Measurements from ENCODE around the gene HOMER3.
A peak's percentile ranks its signal among the peaks of the same experiment; 100 is the strongest.
"Not testable (repeated sequence)": the region's sequence is repeated elsewhere in the genome, so short reads cannot be mapped to it uniquely, and the experiment has no call there.

HOMER3 gene

DNA sequence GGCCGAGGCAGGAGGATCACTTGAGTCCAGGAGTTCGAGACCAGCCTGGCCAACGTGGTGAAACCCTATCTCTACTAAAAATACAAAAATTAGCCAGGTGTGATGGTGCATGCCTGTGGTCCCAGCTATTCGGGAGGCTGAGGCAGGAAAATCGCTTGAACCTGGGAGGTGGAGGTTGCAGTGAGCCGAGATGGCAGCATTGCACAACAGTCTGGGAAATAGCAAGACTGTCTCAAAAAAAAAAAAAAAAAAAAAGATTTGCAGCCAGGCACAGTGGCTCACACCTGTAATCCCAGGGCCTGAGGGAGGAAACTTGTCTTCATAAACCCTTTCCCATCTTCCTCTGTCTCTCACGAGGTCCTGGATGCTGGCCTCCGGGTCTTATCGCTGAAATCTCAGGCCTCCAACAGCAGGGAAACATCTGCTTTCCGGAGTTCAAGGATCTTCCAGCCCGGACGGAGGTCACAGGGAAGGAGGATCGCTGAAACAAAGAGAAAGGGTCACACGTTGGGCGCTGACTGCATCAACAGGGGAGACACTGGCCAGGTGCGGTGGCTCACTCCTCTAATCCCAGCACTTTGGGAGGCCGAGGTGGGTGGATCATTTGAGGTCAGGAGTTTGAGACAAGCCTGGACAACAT is 11.5 kb upstream of the HOMER3 start:
- not testable (repeated sequence) for DNase-seq (ENCODE audit: low spot score)

DNA sequence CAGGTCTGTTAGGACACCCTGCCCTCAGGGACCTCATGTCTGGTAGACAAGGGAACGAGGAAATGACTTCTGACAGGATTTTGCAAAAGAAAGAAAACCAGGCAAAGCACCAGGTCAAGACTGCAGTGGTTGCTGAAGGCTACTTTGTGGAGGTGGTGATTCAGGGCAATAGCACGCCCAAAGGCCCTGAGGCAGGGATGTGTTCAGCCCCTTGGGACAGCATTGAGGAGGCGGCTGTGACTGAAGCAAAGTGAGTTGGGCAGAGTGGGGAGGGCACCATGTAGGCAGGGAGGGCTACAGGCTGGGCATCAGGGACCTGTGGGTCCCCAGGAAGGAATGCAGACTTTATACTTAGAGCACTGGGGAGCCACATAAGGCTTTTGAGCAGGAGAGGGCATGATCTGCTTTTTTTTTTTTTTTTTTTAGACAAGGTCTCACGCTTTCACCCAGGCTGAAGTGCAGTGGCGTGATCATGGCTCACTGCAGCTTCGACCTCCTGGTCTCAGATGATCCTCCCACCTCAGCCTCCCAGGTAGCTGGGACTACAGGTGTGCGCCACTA is 10.8 kb upstream of the HOMER3 start:
- no peak for DNase-seq (ENCODE audit: low spot score)

DNA sequence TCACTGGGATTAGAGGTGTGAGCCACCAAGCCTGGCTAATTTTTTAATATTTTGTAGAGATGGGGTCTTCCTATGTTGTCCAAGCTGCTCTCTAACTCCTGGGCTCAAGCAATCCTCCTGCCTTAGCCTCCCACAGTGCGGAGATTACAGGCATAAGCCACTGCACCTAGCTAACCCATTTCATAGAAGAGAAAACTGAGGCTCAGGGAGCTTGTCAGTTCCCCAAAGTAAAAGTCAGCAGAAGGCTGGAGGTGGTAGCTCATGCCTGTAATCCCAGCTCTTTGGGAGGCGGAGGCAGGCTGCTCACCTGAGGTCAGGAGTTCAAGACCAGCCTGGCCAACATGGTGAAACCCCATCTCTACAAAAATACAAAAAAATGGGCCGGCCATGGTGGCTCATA is 8.8 kb upstream of the HOMER3 start:
- no peak for DNase-seq (ENCODE audit: low spot score)

DNA sequence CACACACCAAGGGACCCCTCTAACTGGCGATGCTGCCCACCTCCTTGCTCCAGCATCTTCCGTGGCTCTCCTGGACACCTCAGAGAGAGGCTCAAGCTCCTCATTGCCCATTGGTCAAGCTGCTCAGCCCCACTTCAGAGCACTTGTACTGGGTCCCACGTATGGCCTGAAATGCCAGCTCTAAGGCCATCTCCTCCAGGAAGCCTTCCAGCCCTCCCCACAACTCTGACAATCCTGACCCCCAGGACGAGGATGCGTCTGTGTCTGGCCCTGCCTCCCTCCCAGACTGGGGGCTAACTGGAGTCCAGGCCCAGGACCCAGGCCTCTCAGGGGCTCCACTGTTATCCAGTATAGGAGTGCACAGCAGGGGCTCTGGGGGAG is 7.9 kb upstream of the HOMER3 start:
- no peak for DNase-seq (ENCODE audit: low spot score)

DNA sequence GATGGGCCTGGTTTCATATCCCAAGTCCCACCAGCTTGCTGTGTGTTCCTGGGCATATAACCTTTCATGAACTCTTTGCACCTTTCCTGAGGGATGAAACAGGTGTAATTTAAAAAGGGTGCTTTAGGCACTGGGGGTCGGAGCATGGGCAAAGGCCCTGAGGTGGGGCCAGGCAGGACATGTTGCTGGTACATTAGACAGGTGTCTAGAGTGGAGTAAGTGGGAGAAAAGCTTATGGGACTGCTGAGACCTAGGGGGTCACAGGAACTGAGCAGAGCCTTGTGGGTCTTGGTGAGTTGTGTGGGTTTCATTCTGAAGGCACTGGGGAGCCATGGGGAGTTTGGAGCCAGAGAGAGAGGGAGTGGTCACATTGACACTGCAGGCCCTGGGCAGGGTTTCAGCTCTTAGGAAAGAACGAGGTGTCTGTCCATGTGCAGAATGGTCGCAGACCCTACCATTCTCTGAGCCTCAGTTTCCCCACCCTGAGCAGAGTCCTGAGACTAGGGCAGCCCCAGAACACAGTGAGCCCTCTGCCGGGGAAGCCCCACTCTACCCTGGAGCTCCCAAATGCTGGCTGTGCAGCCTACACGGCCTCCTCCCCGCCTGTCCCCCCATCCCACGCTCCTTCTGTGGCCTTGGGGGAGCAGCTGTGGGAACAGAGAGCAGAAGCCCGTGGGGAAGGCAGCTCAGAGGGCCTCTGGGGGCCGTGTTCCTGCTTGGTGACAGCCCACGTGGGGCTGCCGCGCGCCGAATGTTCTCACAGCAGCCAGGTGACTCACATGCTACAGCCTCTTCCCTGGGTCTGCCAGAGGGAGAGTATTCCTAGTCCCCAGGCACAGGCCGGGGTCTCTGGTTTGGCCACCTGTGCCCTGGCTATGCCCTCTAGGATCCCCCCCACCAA is 7.3 kb upstream of the HOMER3 start:
- DNase-seq (ENCODE audit: low spot score): no peak

DNA sequence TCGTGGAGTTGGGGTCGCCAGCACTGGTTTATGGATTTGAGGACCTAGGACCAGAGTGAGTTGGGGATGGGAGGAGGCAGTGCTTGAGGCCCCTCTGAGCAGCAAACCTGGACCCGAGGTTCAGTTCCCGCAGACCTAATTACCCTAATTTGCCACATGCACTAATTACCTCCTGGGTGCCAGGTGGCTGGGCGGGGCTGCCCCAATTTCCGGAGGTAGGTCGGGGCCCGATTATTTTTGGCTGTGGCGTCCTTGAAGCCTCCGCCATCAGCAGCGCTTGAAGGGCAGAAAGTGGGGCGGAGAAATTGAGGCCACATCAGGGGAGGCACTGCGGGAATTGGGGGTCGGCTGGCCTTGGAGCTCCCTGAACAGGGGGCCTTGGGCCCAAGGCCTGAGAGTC is 5.9 kb upstream of the HOMER3 start:
- no peak for DNase-seq (ENCODE audit: low spot score)

DNA sequence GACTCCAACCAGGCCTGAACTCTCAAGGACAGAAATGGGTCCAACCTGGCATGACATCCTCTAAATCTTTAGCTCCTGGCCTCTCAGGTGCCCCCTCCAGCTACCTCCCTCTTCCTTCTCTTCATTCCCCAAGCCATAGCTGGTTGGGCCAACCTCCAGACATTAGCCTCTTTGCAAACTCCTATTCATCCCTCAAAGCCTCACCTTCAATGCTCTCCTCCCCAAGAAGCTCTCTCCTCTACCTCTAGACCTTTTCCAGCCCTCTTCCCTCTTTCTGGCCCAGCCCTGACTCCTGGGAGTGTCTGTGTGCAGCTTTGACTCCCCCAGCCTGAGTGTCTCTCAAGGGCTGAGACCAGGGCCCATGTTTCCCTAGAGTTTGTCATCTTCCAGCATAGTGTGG is 5.3 kb upstream of the HOMER3 start:
- DNase-seq (ENCODE audit: low spot score): no peak

DNA sequence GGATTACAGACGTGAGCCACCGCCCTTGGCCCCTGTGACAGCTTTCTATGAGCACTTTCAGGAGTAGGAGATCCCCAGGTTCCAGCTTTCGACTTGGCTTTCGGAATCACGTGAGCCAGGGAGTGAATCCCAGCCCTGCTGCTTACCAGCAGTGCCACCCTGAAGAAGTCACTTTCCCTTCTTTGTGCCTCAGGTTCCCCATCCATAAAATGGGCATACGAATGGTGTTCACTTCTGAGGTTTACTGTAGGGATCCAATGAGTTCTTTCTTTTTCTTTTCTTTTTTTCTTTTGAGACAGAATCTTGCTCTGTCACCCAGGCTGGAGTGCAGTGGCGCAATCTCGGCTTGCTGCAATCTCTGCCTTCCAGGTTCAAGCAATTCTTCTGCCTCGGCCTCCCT is 4.3 kb upstream of the HOMER3 start:
- no peak for DNase-seq (ENCODE audit: low spot score)

DNA sequence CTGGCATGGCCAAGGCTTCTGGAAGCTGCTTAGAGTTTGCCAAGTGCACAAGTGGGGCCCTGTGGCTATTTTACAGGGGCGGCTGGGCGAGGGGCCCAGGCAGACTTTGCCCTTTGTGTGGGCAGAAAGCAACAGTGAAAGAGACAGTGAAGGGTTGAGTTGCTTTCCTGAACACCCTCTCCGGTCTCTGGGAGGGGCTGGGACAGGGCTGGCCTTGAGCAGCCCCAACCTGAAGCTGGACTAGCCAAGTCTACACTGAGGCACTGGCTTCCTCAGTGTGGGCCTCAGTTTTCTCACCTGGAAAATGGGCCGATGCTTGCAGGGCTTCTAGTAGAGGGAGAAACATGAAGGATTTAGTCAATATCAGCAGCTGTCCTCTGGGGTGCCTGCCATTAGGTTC is 2.4 kb upstream of the HOMER3 start:
- no peak for DNase-seq (ENCODE audit: low spot score)

DNA sequence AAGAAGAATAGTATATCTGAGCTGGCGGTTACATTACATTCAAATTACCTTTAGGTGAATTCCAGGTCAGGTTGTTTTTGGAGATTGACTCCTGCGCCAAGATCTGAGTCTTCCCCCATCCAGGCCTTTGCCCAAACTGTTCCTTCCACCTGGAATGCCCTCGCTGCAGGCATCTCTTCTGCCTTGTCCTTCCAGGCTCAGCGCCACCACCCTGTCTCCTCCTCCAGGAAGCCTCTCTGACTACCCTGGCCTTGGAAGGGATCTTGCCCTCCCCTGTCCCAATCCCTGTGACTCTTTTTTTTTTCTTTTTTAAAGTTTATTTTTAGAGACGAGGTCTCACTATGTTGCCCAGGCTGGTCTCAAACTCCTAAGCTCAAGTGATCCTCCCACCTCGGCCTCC is 1.7 kb upstream of the HOMER3 start:
- DNase-seq (ENCODE audit: low spot score): no peak

DNA sequence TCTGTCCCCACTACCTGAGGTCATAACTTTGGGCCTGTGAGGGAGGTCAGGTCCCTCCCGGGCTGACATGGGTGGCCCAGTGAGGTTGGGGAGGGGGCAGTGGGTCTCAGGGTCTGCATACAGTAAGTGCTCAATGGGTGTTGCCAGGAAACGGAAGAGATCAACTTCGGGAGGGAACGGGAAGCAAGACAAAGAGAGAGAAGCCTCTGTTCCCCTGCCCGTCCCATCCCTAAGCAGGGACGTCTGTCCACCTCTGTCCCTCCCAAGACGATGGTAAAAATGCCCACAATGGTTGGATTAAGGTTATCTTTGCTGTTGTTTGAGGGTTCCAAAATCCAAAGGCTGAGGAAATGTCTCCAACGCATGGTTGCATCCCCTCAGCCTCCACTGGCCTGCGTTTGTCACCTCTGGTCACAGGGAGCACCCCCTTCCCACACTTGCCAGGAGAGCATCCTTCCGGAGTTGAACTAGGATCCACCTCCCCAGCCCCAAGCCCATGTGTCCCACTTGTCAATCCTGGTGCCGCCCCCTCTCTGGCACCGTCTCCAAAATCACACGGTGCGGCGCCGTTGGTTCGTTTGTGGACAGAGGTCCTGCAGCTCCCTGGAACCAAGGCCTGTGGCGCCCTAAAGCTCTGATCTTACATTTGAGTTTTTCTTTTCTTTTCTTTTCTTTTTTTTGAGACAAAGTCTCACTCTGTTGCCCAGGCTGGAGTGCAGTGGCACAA is 774 bp upstream of the HOMER3 start:
- no peak for DNase-seq (ENCODE audit: low spot score)

DNA sequence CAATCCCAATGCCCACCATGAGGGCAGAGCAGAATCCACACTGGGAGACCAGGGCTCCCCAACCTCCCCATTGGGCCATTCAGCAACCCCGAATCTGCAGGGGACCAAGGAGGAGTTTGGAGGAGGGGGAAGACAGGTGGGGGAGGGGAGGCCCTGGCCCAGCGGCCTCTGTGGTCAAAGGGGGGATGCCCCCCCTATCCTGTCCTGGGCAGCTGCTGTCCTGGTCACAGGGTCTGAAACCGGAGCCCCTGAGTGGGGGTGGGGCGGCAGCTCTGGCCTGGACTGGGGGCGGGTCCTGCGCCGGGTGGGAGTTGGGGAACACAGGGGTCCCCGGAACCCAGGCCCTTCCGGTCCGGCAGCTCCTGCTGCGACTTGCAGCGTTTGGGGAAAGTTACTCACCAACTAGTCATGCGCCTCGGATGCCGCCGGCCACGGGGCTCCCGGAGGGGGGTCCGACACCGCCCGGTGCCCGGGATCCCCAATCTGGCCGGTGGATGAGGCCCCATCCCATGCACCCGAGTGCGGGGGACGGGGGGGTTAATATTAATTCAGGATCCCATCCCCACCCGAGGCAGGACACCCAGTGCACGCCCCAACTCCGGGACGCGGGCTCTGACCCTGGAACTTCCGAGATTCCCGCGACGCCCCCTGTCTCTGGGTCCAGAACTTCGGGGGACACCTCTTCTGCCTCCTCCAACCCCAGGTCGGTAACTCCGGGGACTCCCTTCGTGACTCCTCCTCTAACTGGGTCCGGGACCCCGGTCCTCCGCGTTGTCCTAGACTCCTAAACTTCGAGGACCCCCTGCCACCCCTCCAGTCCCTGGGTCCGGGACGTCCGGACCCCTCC is 872 bp downstream of the HOMER3 start:
- peak; percentile 82 for DNase-seq (ENCODE audit: low spot score)

DNA sequence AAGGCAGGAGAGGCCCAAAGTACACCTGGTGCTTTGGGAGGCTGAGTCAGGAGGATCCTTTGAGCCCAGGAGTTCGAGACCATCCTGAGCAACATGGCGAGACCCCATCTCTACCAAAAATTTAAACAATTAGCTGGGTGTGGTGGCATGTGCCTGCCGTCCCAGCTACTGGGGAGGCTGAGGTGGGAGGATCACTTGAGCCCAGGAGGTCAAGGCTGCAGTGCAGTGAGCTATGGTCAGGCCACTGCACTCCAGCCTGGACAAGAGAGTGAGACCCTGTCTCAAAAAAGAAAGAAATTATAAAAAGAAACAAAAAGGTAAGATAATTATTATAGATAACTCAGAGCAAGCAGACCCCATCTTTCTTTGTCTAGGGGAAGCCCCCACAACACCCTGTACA is 1.9 kb downstream of the HOMER3 start:
- DNase-seq (ENCODE audit: low spot score): no peak

DNA sequence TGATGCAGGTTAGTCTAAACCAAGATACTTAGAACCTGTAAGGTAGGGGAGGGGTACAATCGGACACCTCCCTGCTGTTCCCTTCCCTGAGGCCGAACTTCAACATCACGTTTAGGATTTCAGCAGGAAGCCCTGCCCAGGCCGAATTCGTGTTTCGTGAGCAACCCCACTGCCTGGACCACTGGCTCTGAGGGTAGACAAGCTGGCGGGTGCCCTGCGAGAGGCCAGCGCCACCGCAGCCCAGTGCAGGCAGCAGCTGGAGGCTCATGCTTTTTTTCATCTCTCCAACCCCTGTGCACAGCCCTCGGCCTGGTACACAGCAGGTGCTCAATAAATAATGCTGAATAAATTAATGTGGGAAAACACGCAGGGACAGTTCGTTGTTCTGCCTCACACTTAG is 7.7 kb downstream of the HOMER3 start:
- no peak for DNase-seq (ENCODE audit: low spot score)

DNA sequence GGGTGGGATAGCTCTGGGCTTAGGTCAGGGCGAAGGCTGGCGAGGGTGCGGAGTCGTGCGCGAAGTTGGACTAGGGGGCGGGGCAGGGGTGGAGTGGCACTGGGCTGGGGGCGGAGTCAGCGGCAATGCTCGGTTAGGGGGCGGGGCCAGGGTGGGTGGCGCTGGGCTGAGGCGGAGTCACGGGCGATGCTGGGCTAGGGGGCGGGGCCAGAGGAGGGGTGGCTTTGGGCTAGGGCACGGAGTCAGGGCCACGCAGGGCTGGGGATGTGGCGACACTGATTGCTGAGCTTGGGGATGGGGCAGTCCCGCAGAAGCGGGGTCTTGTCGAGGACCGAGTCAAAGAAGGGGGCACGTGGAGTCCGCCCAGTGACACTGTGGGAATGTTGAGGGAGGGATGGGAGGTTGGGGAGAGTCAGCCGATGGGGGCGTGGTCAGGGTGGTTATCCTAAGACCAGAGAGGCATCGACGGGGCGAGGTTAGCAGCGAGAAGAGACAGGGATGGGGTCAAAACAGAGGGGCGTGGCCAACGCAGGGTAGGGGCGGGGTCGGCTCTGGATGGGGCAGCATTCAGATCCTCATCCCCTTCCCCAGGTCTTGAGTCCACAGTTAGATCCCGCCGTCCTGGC is 8.7 kb downstream of the HOMER3 start:
- peak; percentile 96 for DNase-seq (ENCODE audit: low spot score)

DNA sequence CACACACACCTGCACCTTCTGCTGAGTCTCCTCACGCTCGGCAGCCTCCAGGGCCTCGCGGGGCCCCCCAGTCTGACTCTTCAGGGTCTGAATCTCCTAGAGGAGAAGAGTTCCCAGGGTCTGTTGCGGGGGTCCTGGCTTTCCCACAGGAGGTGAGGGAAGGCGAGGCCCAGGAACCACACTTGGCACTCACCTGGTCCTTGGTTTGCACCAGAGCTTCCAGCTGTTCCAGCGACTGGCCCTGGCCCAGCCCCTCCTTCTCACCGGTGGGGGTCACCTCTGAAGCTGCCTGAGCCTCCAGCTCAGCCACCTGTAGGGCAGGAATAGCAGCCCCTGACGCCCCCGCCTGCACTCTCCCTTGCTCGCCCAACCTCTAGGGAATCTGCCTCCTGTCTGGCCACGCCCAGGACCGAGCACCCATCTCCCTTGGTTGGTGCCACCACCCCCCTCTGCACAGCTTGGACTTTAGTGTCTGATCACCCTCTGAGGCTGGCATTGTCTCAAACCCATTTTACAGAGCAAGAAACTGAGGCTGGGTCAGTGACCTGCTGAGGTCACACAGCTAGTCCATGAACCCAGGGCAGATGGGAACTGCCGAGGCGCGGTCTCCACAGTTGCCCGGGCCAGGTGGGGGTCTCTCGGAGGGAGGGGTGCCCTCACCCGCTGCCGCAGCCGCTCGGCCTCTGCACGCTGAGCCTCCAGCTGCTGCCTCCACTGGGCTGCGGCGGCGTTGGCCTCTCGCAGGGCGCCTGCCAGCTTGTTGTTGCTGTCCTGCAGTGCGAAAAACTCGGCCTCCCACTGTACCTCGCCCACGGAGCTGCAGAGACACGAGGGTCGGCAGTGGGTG is 9.5 kb downstream of the HOMER3 start:
- DNase-seq (ENCODE audit: low spot score): peak; percentile 39

DNA sequence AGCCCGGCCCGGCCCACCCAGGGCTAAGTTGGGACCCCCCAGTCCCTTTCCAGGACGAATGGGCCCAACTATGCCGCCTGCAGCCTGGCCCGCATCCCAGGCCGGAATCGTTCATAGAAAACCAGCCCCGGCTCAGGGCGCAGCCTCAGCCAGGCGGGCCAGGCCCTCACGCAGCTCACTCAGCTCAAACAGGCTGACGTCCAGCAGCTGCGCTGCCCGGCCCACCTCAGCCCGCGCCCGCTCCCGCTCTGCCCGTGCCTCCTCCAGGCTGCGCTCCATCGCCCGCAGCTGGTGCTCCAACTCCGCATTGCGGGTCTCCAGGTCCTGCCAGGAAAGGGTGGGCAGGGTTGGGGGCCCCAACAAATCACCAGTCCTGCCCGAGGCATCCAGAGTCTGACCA is 11.7 kb downstream of the HOMER3 start:
- DNase-seq (ENCODE audit: low spot score): peak; percentile 41

DNA sequence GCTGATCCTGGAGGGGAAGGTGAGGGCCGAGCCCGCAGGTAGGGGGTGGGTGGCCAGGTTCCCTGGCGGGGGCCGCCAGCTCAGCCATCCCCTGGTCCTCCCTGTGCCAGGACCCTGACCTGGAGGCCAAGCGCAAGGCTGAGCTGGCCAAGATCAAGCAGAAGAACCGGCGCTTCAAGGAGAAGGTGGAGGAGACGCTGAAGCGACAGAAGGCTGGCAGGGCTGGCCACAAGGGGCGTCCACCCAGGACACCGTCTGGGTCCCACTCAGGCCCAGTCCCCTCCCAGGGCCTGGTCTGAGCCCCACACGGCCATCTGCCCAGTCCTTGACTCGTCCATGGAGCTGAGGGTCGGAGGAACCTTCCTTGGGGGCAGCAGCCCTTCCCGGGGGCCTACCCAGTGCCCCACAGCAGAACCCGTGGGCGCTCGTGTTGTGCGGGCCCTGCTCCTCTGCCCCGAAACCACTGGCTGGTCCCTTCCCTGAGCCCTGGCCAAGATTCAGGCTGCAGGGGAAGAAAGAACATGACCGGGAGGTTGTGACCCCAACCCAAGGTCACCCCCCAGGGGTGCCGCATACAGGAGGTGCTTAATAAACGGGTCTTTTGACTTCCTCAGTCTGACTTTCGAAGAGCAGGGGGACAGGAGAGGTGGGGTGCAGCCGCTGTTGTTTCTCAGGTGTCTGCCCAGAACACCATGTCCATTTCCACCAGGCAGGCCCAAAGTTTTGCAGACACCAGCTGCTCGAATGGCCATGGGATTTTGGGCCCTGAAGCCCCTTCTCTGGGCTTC is 12.8 kb downstream of the HOMER3 start:
- peak; percentile 40 for DNase-seq (ENCODE audit: low spot score)

DNA sequence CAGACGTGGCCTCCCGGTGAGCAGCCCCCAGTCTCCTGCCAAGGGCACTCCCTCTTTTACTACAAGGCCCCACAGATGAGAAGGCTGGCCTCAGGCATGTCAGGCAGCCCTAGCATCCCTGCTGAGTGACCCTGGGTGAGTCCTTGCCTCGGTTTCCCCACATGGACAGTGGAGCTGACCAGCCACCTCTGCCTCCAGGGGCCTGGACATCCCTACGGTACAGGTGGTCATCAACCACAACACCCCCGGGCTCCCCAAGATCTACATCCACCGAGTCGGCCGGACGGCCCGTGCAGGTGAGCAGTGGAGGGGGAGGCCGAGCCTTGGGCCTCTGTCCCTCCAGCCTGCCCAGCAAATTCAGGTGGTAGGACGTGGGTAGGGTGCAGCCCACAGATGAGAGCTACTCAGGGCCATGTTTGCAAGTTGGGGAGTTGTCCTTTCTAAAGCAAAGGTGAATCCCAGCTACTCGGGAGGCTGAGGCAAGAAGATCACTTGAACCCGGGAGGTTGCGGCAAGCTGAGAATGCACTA is 16.3 kb downstream of the HOMER3 start:
- no peak for DNase-seq (ENCODE audit: low spot score)

Data from ecto neural progenitor cell (in vitro differentiated cells).